Measurements from ENCODE around the gene SORD.
"Not testable (repeated sequence)": the region's sequence is repeated elsewhere in the genome, so short reads cannot be mapped to it uniquely, and the experiment has no call there.

The SORD gene

DNA sequence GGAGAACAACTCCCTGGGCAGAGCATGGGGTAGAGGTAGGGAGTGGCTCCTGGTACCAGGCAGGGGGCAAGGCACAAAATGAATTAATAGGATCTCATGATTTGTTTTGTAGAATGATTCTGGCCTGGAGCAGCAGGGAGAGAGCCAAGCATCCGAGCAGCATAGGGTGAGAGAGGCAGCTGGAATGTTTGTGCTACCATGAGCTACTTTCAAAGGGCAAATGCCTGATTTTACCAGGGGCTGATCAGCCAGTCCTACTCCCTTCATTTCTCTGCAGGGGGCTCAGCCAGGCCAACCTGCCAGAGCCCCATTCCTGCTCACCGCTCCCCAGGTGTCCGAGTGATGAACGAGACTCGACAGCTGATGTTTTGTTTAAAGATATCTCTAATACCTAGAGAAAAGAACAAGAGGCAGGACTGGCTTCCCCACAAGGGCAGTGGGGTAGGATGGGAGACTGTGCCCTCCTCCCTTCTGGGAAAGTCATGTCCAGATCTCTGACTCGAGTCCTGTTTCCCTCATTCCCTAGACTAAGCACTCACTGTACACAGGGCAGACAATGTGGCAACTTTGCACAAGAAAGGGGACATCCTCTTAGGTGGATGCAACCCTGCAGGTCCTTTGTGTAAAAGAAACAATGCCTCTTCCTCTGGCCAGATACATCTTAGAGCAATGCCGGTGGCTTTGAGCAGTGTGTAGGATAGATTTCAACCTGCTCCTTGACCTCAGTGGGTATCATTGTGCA is 78.1 kb downstream of the SORD start:
- DNase-seq, result no peak

DNA sequence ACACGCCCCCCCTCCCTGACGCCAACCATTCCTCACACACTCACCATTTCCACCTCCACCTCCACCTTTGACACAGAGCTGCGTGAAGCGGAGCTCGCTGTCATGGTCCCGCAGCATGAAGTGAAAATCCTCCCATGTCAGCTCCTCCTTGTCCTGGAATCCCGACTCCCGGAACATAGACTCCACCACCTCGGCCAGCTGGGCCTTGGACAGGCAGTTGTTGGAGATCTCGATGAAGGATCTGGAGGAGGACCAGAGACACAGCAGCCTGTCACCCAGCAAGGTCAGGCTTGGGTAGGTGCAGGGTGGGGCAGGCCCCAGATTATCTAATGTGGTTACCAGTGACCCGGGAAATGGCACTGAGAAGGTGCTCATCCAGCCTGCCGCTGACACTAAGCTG is 78.8 kb downstream of the SORD start:
- DNase-seq, result no peak

DNA sequence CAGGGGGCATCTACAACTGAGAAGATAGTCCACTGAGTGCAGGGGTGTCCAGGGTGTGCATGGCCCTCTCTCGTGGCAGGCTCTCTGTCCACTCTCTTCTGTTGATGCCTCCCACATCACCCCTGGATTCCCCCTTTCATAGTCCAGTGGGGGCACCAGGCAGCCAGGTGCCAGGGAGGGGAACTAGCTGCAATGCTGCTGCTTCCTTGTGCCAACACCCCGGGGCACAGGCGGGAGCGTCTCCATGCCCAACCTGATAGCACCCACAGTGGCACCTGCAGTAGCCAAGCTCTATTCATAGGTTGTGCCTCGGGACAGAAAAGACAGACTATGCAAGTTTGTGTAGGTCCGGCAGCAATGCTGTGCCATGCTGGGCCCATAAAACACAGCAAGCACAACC is 79.2 kb downstream of the SORD start:
- no peak for DNase-seq

DNA sequence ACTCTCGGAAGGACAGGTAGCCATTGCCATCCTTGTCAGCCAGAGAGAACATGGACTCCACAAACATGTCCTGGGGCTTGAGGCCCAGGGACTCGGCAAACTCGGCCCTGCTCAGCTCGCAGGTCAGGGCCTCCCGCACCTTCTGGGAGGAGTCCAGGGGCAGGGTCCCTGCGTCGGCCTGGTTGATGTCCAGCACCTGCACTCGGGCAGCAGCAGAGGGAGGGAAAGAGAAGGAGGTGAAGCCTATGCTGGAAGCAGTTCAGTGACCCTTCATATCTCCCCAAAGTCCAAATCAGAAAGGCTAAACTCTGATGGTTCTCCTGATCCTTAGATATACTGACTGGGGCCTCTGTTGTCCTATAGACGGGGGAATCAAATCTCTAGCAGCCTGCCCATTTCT is 81.2 kb downstream of the SORD start:
- not testable (repeated sequence) for DNase-seq

DNA sequence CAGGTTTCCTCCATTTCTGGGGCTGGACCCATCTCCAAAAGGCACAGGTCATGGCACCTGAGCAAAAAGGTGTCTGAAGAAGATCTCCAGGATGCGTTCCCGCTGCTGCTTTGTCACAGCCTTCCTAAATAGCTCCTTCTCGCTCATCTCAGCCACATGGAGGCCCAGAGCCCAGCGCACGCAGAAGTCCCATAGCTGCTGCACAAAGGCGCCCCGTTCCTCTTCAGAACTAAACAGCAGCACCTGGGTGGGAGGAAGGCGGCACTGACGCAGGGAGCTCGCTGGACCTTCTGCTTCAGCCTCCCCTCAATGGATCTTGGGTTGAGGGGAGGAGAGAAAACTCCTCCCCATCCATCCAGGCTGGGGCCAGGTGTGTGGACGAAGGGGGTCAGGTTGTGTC is 82.6 kb downstream of the SORD start:
- DNase-seq, result no peak

DNA sequence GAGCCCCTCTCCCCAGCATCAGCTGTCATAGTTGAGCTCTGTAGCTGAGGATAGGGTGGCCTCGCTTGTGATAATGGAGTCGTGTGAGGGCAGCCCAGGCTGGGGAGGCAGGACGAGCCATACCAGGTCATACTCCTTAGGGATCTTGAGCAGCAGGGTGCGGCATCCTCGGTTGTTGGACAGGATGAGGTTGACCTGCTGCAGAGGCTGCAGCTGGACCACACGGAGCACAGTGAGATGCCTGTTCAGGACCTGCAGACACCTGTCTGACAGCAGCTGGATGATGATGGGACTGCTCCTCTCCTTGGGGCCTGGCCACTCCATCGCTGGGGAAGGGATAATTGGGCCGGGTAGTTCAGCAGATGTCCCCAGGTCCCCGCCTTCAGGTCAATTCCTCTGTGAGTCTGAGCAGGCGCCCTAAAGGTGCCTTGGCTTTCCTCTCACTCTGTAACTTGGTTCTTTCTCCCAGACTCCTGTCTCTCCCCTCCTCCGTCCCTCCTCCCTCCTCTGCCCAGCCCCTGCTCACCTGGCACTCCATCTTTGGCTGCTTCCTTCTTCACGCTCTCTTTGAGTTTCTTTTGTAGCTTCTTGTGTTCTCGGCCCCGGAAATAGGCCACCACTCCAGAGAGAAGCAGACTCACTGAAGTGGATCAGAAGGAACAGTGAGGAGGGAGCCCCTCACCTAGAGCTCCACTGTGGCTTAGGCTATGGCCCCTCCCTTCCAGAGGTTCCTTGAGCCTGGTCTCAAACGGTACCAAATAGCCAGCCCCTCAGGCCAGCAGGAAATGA is 83.2 kb downstream of the SORD start:
- no peak for DNase-seq

DNA sequence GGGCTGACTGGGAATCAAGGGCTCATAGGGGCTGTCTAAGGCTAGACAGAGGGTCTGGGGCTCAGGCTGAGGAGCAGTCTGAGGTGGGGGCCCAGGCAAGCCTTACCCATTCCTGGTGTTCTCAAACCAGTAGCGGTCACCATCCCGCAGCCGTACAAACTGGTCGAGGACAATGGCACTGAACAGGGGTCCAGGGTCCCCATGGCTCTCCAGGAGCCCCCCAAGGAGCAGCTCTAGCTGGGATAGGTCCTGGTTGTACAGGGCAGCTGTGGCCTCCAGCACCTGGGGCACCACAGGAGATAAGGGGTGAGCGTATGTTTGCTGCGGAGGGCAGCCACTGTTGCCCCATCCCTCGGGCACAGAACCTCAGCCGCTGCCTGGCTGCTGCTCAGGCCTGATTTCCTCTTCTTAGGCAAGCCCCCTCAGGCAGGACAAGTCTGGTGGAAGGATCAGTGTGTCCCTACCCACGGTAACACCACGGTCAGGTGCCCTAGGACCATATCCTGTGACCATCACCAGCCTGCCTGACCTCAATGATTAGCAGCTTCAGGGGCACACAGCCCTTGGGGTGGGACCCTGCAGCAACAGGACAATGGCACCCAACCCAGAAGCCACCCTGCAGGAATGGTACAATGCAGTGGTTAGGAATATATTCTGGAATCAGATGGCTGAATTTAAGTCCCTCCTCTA is 85.1 kb downstream of the SORD start:
- no peak for DNase-seq

DNA sequence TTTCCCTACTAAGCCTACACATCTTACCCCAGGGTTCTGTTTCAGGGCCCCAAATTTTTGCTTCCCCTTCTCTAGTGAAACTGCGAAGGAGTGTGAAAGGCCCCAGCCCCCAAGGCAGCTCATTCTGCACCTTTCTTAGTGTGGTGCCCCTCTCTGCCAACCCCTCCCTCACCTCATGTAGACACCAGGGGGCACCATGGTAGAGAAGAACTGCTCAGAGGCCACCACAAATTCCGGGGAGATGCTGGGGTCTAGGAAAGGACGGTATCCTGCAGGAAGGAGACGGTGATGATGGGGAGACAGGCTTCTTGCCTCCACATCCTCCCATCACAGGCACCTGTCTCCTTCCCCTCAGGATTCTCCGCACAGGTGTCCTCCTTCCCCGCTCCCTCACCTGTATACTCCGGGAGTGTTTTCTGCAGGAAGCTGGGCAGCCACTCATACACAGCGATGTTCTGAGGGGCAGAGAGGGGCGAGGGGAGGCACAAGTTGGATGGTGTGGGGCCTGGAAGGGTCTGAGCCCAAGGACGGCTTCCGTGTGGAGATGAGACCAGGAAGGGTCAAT is 87.3 kb downstream of the SORD start:
- no peak for DNase-seq

DNA sequence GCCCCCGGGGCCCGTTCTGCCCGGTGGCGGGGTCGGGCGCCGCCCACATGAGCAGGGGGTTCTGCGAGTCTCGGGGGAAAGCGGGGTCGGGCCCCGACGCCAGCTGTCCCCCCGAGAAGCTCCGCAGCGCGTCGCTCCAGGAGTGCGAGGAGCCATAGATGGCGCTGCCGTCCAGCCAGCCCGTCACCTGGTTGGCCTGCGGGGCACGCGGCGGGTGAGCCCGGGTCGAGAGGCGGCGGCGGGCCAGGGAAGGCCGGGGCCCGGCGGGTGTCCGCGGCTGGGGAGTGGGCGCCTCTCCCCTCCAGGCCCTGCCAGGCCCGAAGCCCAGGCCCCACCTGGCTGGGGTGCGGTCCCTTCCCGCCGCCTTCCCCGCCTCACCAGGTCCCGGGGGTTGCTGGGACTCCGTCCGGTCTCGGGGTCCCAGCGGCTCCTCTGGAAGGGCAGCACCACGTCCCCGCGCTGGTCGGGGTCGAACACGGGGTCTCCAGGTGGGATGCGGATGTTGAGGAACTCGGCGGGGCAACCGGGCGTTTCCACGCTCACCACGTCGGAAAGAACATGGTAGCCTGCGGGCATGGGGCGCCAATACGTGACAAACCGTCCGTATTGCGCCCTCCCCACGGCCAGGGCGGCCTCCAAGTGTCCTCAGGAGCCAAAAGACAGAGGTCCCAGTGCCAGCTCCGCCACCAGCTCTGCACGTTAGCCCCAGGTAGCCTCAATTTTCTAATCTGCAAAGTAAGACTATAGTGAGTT is 88.6 kb downstream of the SORD start:
- DNase-seq, result peak in 1 of 2 experiments; percentile 9

DNA sequence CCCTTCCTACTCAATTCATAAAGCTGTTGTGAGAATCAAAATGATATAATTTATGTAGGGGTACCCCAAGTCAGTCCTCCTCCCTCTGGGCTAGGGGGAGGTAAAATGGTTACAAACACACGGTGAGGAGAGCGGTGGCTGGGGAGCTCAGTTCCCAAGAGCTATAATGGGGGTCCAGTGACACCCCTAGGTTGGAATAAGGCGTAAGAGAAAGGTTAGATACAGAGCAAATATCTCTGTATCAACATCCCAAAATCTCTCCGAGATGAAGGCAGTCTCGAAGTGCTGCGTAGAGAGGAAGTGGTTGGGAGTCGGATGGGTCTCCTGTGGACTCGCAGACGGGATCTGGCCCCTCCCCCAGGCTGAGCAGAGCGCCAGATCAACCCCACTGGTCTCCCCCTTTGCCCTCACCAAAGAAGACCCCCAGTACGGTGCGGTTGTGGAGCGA is 89.2 kb downstream of the SORD start:
- no peak for DNase-seq

DNA sequence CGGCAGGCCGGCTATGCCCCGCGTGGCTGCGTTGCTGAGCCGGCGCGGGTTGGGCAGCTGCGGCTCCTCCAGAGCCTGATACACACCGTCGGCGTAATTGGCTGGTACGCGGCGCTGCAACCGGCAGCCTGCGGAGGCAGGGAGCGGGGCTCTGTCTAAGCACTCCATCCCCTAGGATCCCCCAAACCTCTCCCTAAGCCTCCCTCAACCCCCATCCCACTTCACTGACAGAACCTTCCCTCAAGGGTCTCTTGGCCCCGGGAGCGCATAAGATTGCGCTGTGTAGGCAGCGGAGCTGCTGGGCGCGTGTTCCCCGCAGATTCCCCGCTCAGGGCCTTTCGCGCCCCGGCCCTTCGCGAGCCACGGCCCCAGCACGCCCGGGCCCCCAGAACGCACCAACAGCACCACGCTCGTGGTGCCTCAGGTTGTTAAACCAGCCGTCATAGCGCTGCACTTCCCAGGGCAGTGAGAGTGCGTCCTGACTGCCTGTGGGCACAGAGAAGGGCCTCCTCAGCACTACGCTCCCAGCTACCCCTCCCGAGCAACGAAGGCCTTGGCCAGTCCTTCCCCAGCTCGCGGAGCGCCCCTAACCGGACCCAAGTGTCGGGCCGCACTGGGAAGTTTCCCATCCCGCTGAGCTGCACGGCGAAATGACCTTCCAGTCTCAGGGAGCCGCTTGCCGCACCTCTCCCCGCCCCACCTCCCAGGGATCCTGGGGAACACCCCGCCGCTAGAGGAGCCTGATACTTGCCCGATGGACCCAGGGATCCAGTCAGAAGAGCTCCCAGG is 89.8 kb downstream of the SORD start:
- DNase-seq, result peak in 1 of 2 experiments; percentile 61

DNA sequence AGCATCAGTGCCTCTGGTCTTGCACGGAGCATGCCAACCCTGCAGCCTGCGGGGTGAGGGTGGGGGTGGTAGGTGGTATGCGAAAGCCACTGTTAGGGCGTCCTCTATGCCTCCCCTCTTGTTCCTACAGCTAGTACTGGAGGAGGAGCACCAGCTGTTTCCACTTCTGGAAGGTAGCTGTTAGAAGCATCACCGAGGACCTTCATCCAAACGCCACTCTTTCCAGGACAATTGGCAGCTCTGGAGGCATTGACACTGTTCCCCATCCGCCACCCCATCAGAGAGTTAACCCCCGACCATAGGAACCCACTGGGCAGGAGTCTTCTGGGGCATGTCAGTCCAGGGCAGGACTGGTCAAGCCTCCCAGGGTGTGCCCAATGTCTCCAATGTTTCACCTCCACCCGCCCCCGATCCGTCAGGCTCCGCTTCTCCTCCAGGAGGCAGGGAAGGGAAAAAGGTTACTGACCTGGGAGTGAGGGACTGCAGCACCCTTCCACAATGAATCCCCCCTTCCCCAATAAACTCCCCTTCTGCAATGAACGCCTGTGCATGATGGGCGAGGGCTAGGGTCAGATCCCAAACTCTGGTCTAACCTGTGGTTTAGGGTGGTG is 90.5 kb downstream of the SORD start:
- DNase-seq, result no peak

DNA sequence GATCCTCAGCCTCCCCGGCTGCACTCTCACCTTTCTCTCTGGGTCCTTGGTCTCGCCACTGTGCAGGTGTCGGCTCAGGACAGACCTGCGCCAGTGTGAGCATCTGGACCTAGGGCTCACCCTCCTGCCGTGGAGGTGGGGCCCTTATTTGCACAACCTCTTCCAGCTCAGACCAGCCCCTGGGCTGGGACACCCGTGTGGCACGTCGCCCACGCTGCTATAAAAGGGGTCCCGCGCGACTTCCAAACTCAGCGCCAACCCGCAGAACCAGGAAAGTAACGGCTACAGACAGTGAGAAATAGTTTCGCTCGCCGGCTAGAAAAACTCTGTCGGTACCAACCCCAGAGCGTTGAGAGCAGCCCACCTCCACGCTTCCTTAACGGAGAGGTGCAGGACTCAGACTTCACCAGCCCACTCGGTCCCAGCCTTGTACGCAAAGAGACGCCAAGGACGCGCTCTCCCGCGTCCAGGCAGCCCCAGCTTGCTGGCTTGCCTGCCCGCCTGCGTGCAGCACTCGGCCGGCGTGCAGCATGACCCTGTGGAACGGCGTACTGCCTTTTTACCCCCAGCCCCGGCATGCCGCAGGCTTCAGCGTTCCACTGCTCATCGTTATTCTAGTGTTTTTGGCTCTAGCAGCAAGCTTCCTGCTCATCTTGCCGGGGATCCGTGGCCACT is 91.2 kb downstream of the SORD start, which contains the start of the genes DUOX2 and DUOXA2:
DUOX2 (minus strand) TSS at position 97 of the 675 bp plus-strand sequence. CDS start 761 bp downstream, outside the sequence.
DUOXA2 (plus strand) TSS at position 251 of the 675 bp plus-strand sequence; CDS start at position 531, 280 bp downstream.
- DNase-seq, result peak in 1 of 2 experiments; percentile 43

DNA sequence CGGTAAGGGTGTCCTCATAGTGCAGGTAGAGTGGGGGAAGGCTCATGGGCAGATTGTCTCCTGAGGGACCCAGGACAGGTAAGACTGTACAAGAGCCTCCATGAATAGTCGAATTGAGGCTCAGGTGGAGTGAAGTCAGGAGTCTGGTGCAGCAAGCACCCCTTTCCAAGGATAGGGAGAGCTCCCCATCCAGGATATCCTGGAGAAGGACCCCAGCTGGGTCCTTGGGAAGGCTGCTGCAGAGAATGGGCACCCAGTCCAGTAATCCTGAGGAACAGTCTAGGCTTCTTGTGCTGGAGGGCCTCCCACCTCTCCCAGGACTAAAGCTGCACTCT is 91.7 kb downstream of the SORD start:
- no peak for DNase-seq

DNA sequence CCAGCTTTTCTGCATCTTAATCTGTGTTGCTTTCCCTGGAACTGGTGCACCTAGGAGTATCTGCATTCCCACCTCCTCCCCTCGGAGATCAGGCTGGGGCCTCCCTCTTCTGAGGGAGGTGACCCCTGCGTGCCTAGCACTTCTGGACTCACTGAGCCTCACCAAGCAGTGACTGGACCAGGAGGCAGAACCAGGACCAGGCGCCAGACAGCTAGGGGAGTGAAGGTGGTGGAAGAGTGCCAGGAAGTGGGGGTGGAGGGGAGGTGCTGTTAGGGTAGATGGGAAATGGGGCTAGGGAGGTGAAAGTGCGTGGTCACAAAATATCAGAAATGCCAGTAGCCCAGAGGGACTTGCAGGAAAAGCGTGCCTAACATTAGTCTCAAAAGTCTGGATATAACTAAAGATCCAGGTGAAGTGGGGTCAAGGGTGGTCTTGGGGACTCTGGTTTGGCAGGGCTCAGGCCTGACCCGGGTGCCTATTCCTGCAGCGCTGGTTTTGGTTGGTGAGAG is 92.4 kb downstream of the SORD start:
- DNase-seq, result no peak

DNA sequence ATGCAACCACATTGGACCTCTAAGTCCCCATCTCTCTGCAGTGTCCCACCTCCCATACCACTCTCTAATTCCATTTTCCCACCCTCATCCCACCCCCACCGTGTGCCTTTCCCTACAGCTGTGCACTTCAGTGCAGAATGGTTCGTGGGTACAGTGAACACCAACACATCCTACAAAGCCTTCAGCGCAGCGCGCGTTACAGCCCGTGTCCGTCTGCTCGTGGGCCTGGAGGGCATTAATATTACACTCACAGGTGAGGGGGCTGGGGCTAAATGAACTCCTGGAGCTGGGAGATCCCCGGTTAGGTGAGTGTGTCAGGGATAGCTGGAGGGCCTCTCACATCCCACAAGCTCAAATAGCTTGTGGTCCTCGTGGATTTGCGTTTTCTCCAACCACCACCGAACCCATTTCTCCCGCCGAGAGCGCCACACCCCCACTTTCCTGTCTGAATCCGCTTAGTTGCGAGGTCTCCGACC is 93.0 kb downstream of the SORD start:
- DNase-seq, result no peak

DNA sequence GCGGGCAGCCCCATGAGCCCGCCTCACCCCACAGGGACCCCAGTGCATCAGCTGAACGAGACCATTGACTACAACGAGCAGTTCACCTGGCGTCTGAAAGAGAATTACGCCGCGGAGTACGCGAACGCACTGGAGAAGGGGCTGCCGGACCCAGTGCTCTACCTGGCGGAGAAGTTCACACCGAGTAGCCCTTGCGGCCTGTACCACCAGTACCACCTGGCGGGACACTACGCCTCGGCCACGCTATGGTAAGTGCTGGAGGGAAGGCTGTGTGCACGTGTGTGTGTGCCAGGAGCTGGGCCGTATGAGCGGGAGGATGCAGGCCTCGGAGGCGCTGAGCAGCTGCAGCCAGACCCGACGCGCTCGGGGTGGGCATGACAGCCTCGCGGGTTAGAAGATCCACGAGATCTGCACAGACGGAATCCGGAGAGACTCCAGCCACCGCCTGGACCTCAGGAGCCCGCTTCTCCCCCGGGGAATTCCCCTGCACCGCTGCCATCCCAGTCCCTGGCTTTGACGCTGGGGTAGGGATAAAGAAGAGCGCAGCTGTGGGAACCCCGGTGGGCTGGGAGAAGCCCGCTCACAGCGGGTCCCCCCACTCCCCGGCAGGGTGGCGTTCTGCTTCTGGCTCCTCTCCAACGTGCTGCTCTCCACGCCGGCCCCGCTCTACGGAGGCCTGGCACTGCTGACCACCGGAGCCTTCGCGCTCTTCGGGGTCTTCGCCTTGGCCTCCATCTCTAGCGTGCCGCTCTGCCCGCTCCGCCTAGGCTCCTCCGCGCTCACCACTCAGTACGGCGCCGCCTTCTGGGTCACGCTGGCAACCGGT is 93.7 kb downstream of the SORD start:
- no peak for DNase-seq

DNA sequence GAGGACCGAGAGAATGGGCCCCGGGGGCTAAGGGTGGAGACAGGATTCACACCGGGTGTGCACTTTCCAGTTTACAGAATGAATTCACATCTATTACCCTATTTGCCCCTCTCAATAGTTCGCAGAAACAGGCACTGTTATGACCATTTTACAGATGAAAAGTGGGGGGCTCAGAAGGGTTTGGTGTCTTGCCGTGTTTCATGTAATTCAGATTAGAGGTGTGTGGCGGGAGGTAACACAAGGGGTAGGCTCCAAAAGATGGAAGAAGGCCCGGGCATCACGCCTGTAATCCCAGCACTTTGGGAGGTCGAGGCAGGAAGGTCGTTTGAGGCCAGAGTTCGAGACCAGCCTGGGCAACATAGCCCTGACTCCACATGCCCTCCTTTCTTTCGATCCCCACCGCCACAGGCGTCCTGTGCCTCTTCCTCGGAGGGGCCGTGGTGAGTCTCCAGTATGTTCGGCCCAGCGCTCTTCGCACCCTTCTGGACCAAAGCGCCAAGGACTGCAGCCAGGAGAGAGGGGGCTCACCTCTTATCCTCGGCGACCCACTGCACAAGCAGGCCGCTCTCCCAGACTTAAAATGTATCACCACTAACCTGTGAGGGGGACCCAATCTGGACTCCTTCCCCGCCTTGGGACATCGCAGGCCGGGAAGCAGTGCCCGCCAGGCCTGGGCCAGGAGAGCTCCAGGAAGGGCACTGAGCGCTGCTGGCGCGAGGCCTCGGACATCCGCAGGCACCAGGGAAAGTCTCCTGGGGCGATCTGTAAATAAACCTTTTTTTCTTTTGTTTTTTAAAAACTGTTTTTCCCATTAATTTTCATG is 94.5 kb downstream of the SORD start:
- no peak for DNase-seq
